Measurements from ENCODE around the gene APOM.

GRCh38 chr6:31641370-31641769 lies 14.3 kb upstream of the APOM start:
- TF ChIP-seq POLR2A (IDR thresholded peaks at IDR 0.05) (no peak), CTCF (IDR thresholded peaks at IDR 0.05) (no peak)

Measured in transverse colon (tissue), 3 donors.